Middle frontal gyrus (tissue), 1 donor: ENCODE results near the gene ZC3H10.

Experiments used
- DNase-seq: peaks from one replicate; pipeline ENCODE4 v3.0.0-alpha.2; 2015; ENCODE audit warnings: low spot score; ENCODE audit errors: extremely low spot score

ZC3H10 gene

GRCh38 chr12:56126732-56127239 is 8.7 kb downstream of the ZC3H10 start:
- no peak for DNase-seq

- DNase-seq = no peak
Measured at GRCh38 chr12:56127485-56127887, 9.4 kb downstream of the ZC3H10 start.

- peak; percentile 96 for DNase-seq
Measured at GRCh38 chr12:56127888-56128669, 10.0 kb downstream of the ZC3H10 start, which contains the start of gene ESYT1. Gene ESYT1, plus strand, starts transcription at chr12:56128267. Its CDS starts 53 bp downstream, at chr12:56128320.

- no peak for DNase-seq
Measured at GRCh38 chr12:56128670-56129205, 10.7 kb downstream of the ZC3H10 start.

GRCh38 chr12:56129206-56129941 is 11.3 kb downstream of the ZC3H10 start:
- no peak for DNase-seq

- no peak for DNase-seq
Measured at GRCh38 chr12:56129942-56130495, 12.0 kb downstream of the ZC3H10 start.

GRCh38 chr12:56130876-56131275 is 12.8 kb downstream of the ZC3H10 start:
- DNase-seq = no peak

GRCh38 chr12:56134897-56135296 is 16.8 kb downstream of the ZC3H10 start:
- no peak for DNase-seq

GRCh38 chr12:56137853-56138571 is 19.9 kb downstream of the ZC3H10 start:
- no peak for DNase-seq

GRCh38 chr12:56141946-56142784 is 24.1 kb downstream of the ZC3H10 start:
- no peak for DNase-seq

GRCh38 chr12:56143217-56143616 is 25.2 kb downstream of the ZC3H10 start:
- no peak for DNase-seq

GRCh38 chr12:56143870-56144269 is 25.8 kb downstream of the ZC3H10 start:
- DNase-seq = no peak

- DNase-seq = no peak
Measured at GRCh38 chr12:56145217-56145616, 27.2 kb downstream of the ZC3H10 start.

- DNase-seq = no peak
Measured at GRCh38 chr12:56146492-56147460, 28.7 kb downstream of the ZC3H10 start.

GRCh38 chr12:56150563-56150962 is 32.5 kb downstream of the ZC3H10 start:
- DNase-seq = no peak

GRCh38 chr12:56151672-56152131 is 33.6 kb downstream of the ZC3H10 start:
- DNase-seq = no peak

- DNase-seq = peak; percentile 83
Measured at GRCh38 chr12:56152132-56152755, 34.2 kb downstream of the ZC3H10 start, which contains the start of gene MYL6B. Gene MYL6B, plus strand, starts transcription at chr12:56152587. Its CDS starts 1,332 bp downstream, at chr12:56153919.
